ES-I3 (cell line): ENCODE measurements around the gene RUNX3.

ENCODE experiments used
- H3K36me3 ChIP-seq: 2 replicates; pipeline ENCODE4 v1.6.1; 2013; ENCODE audit warnings: mild to moderate bottlenecking, low read length, control low read depth, moderate library complexity; ENCODE audit not compliant: insufficient read depth
- H3K4me1 ChIP-seq: 2 replicates; pipeline ENCODE4 v1.6.1; 2013; ENCODE audit warnings: mild to moderate bottlenecking, control low read depth, low read length; ENCODE audit not compliant: insufficient read depth
- H3K9ac ChIP-seq: 2 replicates; pipeline ENCODE4 v1.6.1; 2013; ENCODE audit warnings: low read depth, mild to moderate bottlenecking, low read length, moderate library complexity
- H3K9me3 ChIP-seq: 2 replicates; pipeline ENCODE4 v1.6.1; 2013; ENCODE audit warnings: mild to moderate bottlenecking, low read length, moderate library complexity; ENCODE audit not compliant: control insufficient read depth, insufficient read depth

Gene RUNX3

DNA sequence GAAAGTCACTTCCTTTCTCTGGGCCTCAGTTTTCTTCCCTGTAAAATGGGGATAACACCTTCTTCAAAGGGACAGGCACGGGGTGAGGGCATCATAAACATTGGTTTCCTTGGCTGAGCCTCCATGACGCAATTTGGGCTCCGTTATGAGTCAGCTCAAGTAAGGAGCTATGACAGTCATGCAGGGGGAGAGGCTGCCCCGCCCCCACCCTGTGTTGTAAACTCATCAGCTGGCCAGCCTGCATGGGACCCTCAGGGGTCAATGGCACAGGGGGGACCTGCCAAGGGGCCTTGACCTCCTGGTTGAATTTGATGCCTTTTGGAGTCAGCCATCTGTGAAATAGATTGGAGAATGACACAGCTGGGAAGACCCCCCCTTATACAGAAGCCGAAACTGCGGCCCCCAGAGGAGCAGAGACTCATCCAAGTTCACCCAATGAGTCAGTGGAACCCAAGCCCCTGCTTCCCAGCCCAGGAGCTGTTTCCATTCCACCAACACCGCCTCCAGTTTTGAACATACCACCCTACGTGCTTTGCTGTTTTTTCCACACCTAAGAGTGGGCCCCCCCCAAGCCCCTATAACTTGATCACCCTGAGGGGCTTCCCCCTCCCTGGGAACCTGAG, 36.8 kb upstream of the RUNX3 start:
- Histone ChIP-seq H3K4me1 (peaks cover 25% of the 10 kb centered on the region), H3K36me3 (no peaks in the 10 kb centered on the region), H3K9ac (no peak overlapping the region), H3K9me3 (no peaks in the 10 kb centered on the region)

DNA sequence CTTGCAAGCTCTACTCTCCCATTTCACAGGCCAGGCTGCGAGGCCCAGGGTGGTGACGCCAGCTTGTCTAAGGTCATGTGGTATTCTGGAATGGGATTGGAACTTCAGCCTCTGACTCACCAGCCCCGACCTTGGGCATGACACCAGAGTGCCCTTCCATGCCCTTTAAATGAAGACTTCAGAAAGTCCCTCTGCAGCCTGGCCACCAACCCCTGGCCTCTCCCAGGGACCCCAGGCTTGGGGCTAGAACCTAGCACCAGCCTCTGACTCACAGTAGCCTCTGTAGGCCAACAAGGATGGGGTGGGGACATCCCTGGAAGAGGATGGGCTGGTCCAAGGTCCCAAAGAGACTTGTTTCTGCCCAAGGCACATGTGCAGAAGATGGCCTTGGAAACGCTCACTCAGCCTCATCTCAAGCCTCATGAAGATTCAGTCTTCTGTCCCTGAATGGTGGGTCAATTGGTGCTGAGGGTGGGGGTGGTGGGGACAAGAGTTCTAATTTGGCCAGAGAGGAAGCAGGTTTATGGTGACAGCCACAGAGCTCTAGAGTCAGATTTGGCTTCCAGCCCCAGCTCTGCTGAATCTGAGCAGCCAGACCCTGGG, 36.1 kb upstream of the RUNX3 start:
- H3K36me3 ChIP-seq, result no peaks in the 10 kb centered on the region
- no peaks in the 10 kb centered on the region for H3K9me3 ChIP-seq
- no peak overlapping the region for H3K9ac ChIP-seq
- peaks cover 19% of the 10 kb centered on the region for H3K4me1 ChIP-seq

- H3K9ac ChIP-seq, result no peak overlapping the region
- H3K9me3 ChIP-seq, result no peaks in the 10 kb centered on the region
- H3K36me3 ChIP-seq, result no peaks in the 10 kb centered on the region
- H3K4me1 ChIP-seq, result peaks cover 12% of the 10 kb centered on the region; the same call in 1 of the 2 replicates
These were observed 35.5 kb upstream of the RUNX3 start for GRCh38 chr1:24965571-24965930.

DNA sequence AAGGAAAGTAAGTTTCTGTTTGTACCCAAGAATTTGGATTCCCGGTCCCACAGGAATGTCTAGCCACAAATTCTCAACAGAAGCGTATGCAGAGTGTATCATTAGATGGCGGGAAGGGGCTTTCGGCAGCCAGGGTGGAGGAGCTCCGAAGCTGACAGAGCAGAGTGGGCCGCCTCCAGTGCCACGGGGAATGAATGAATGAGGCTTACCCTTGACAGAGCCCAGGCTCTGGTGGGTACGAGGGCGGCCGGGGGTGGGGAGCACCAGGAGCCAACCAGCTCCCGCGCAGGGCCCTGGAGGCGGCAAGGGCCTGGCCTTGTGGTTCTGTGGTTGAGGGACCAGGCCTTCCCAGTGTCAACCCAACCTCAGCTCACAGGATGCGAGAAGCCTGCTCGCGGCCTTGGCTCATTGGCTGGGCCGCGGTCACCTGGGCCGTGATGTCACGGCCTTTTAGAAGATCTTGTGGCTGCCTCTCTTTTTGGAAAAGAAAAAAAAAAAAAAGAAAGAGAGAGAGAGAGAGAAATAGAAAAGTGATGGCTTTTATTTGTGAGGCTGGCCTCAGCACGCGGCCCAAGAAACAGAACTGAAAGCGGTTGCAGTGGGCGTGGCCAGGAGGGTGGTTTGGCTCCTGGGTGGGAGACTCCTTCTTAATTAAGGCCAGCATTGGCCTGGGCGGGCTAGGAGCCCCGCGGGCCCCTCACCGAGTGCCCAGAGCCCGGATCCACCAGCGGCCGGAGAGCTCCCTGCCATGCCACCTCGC, 34.9 kb upstream of the RUNX3 start:
- no peaks in the 10 kb centered on the region for H3K9me3 ChIP-seq
- H3K9ac ChIP-seq, result no peak overlapping the region
- peaks cover 7% of the 10 kb centered on the region; the same call in 1 of the 2 replicates for H3K4me1 ChIP-seq
- H3K36me3 ChIP-seq, result no peaks in the 10 kb centered on the region

DNA sequence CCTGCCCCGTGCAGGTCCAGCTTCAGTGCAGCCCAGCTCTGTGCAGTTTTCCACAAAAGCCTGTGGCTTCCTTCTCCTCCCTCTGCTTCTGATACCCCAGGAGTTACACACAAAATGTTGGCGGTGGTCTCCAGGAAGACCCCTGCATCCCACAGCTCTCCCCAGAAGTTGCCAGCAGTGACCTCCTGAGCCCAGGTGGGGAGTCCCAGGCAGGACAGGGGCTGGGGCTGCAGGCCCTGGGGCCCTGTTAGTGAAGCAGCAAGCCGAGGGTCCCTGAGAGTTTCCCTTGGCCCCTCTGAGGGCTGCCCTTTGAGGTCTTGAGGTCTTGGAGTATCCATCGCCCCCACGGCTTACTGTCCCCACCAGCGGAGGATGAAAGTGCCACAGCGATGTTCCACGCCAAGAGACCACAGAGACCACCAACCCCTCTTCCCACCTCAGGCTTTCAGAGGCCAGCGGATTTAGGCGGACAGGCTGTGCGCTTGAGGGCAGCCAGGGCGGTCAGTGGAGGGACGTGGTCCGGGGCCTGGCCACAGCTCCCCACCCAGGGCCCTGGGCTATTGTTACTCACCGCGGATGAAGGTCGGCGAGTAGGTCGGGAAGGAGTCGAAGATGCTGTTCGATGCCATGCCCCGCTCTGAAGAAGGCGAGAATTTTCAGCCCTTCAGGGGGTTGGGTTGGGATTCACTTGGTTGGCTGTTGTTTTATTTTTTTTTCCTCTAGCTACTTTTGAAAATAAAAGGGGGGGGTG, 34.0 kb upstream of the RUNX3 start:
- Histone ChIP-seq H3K4me1 (peaks cover 3% of the 10 kb centered on the region; the same call in 1 of the 2 replicates), H3K9me3 (no peaks in the 10 kb centered on the region), H3K36me3 (no peaks in the 10 kb centered on the region), H3K9ac (no peak overlapping the region)

DNA sequence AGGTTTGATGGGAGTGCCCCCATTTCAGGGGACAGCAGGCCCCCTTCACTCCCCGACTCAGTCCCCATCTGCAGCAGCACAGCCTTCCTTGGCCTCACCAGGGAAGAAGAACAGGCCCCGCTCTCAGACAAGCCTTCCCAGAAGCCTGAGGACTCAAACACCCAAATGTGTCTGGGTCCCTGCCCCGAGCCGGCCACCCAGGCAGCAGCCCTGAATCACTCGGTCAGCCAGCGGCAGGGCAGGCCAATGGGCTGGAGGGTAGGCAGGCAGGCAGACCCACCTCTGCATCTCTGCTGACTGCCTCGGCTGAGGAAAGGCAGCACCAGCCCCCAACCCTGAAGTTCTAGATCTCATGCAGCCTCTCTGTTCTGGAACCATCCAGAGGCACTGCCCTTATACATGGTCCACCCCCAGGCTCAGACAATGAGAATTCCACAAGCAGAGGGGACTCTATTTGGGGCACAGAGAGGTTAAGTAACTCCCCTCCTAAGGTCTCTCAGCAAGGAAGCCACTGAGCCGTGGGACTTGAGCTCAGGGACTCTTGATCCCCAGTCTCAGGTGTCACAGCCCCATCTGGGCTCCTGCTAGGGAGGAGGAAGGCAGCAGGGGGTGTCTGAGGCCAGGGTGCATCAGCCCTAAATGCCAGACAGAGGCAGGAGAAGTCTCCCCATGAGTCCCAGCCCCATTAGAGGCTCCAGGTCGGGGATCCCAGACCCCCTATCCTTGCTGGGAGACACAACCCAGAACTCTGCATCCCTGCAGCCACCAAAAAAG, 33.2 kb upstream of the RUNX3 start:
- H3K4me1 ChIP-seq, result peaks cover 3% of the 10 kb centered on the region; the same call in 1 of the 2 replicates
- H3K9me3 ChIP-seq, result no peaks in the 10 kb centered on the region
- no peaks in the 10 kb centered on the region for H3K36me3 ChIP-seq
- H3K9ac ChIP-seq, result no peak overlapping the region

DNA sequence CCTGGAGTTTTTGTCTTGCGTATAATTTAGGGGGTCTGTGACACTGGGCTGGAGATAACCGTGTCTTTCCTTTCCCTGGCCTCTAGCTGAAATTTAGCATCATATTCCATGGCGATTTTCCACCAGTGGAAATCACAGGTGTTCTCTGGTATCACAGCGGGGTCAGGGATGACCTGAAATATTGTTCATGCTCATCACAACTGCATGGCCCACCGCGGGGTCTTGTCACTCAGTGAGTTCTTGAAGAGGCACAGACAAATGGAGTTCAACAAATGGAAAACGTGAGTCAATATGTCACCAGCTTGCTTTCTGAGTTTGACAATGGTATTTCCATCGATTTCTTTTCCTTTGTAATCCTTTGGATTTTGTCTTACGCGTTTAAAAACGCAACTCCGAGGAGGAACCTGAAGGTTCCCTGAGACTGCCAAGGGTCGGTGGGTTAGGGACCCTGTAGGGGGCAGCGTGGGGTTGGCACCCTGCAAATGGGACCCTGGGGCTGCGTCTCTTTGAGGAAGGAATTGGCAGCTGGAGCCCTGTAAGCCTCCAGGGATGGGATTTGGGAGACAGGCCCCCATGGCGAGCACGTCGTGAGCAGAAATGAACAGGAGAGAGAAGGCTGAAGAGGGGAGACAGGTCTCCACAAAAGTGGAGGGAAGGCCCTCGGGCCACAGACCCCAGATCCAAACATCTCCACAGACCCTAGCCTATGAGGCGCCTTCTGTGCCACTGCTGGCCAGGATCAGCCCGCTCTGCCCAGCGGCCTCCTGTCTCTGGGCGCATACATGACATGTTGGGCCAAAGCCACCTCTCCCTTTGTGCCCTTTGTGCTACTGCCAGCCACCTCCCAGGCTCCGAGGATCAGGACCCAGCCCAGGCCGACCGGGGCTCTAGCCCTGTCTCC, 32.1 kb upstream of the RUNX3 start:
- no peak overlapping the region for H3K9ac ChIP-seq
- H3K4me1 ChIP-seq, result peaks cover 3% of the 10 kb centered on the region; the same call in 1 of the 2 replicates
- no peaks in the 10 kb centered on the region for H3K36me3 ChIP-seq
- H3K9me3 ChIP-seq, result no peaks in the 10 kb centered on the region

- Histone ChIP-seq H3K9ac (no peak overlapping the region), H3K9me3 (no peaks in the 10 kb centered on the region), H3K36me3 (no peaks in the 10 kb centered on the region), H3K4me1 (peaks cover 3% of the 10 kb centered on the region; the same call in 1 of the 2 replicates)
These were observed 31.3 kb upstream of the RUNX3 start for GRCh38 chr1:24961334-24961733.

DNA sequence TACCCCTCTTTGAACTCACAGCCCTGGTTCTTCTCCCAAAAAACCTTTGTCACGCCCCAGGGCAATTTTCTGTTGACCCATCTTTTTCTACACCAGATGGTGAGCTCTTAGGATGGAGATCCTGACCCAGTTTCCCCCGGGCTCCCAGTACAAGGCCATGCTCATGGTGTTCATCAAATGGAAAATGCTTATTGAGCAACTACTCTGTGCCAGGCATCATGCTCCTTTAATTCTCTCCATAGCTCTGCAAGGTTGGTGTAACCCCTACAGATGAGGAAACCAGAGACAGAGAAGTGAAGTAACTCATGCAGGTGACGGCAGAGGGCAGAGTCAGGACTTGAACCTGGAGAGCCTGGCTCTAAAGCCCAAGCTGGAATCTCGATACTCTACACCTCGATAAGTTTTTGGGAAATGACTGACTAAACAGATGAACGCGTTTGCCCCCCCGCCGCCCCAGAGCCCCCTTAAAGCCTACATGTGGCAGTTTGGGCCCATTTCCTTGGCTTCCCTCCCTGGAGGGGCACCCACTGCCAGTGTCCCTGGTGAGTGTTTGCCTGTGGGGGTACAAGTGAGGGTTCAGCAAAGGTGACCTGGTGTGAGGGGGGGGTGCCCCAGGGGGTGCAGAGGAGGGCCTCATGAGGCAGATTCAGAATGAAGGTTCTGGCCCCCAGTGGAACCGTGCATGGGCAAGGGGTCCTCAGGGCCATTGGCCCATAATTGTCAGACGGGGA, 30.2 kb upstream of the RUNX3 start:
- Histone ChIP-seq H3K9me3 (no peaks in the 10 kb centered on the region), H3K36me3 (no peaks in the 10 kb centered on the region), H3K9ac (no peak overlapping the region)

GRCh38 chr1:24959623-24959975, 29.5 kb upstream of the RUNX3 start:
- Histone ChIP-seq H3K36me3 (no peaks in the 10 kb centered on the region), H3K4me1 (peaks cover under 1% of the 10 kb centered on the region; the same call in 1 of the 2 replicates), H3K9me3 (no peaks in the 10 kb centered on the region), H3K9ac (no peak overlapping the region)

More for the DNA sequence above, 30.2 kb upstream of the RUNX3 start:
- H3K4me1 ChIP-seq, result peaks cover 3% of the 10 kb centered on the region; the same call in 1 of the 2 replicates

- no peaks in the 10 kb centered on the region for H3K9me3 ChIP-seq
- H3K4me1 ChIP-seq, result no peaks in the 10 kb centered on the region; the same call in 1 of the 2 replicates
- no peak overlapping the region for H3K9ac ChIP-seq
- H3K36me3 ChIP-seq, result no peaks in the 10 kb centered on the region
These were observed 28.9 kb upstream of the RUNX3 start for GRCh38 chr1:24958766-24959622.
